Measurements from ENCODE around the gene ECM2. TPM values are rescaled to one million over a fixed set of nuclear protein-coding genes. Genes with fewer than 3 reads are reported as not detected.

The ECM2 gene
- total RNA-seq, 1 experiment from 2014 or later: not detected

GRCh38 chr9:92478783-92479182 lies 57.0 kb downstream of the ECM2 start:
- Histone ChIP-seq H3T11ph (ENCODE audit: low read length) (no peak overlapping the region), H2BK15ac (ENCODE audit: low read depth, low read length) (no peak overlapping the region), H2AFZ (ENCODE audit: low read length) (no peak overlapping the region), H4K20me1 (ENCODE audit: control insufficient read depth, insufficient read depth, insufficient read length) (no peaks in the 10 kb centered on the region), H4K8ac (replicated peaks; ENCODE audit: insufficient read length, low read depth, low read length) (no peak overlapping the region), H3K79me1 (ENCODE audit: insufficient read depth, low read depth, low read length, poor library complexity, severe bottlenecking) (no peaks in the 10 kb centered on the region), H2BK120ac (ENCODE audit: low read depth, low read length, poor library complexity, severe bottlenecking) (no peak overlapping the region), H3K56ac (ENCODE audit: insufficient read length, low read depth, low read length) (no peak overlapping the region), H3K18ac (ENCODE audit: insufficient read length, low read depth, low read length) (no peak overlapping the region), H2BK5ac (ENCODE audit: insufficient read length, low read length) (no peak overlapping the region), H3K23me2 (ENCODE audit: insufficient read length, low read depth, low read length, poor library complexity, severe bottlenecking) (no peaks in the 10 kb centered on the region), H3K27me3 (ENCODE audit: insufficient read depth, low read length) (no peaks in the 10 kb centered on the region), H3K4me1 (ENCODE audit: insufficient read depth, low read length) (no peaks in the 10 kb centered on the region), H3K4ac (ENCODE audit: low read depth, low read length) (no peak overlapping the region), H3K79me2 (ENCODE audit: insufficient read depth, low read length) (no peaks in the 10 kb centered on the region), H2BK12ac (ENCODE audit: insufficient read length, low read depth, low read length) (no peak overlapping the region), H3K23ac (ENCODE audit: insufficient read length, low read depth, low read length) (no peak overlapping the region), H2AK5ac (ENCODE audit: insufficient read length, low read length) (no peak overlapping the region), H3K9me3 (ENCODE audit: control insufficient read depth, low read depth, low read length) (no peaks in the 10 kb centered on the region), H3K9ac (ENCODE audit: extremely low read depth, insufficient read length, low read length) (no peak overlapping the region), H3K27ac (ENCODE audit: insufficient read length, low read depth, low read length) (no peak overlapping the region), H4K91ac (ENCODE audit: insufficient read length, low read depth, low read length) (no peak overlapping the region), H3K4me2 (ENCODE audit: insufficient read depth, insufficient read length, low read length) (no peak overlapping the region), H2BK20ac (ENCODE audit: low read depth, low read length, poor library complexity, severe bottlenecking) (no peak overlapping the region), H3K14ac (ENCODE audit: insufficient read depth, low read length) (no peak overlapping the region; the same call in 1 of the 2 replicates), H4K5ac (ENCODE audit: insufficient read length, low read depth, low read length) (no peak overlapping the region)
- H3K36me3 Mint-ChIP-seq (ENCODE audit: insufficient read depth in 1 of 3, low read depth in 3 of 3): no peaks in the 10 kb centered on the region
- peaks cover 8 to 12% of the 10 kb centered on the region in 2 experiments for H3K4me1 Mint-ChIP-seq
- H3K4me3 Mint-ChIP-seq: no peak overlapping the region
- WGBS (ENCODE audit: extremely low coverage, insufficient read length, low lambda C conversion rate): no CpG with 5 or more reads among the region's 7 CpGs
- no peaks in the 10 kb centered on the region for H3K27me3 Mint-ChIP-seq (ENCODE audit: low read depth)
- H3K27ac Mint-ChIP-seq: no peak overlapping the region
- DNase-seq: no peak
- TF ChIP-seq, protein P1, sequence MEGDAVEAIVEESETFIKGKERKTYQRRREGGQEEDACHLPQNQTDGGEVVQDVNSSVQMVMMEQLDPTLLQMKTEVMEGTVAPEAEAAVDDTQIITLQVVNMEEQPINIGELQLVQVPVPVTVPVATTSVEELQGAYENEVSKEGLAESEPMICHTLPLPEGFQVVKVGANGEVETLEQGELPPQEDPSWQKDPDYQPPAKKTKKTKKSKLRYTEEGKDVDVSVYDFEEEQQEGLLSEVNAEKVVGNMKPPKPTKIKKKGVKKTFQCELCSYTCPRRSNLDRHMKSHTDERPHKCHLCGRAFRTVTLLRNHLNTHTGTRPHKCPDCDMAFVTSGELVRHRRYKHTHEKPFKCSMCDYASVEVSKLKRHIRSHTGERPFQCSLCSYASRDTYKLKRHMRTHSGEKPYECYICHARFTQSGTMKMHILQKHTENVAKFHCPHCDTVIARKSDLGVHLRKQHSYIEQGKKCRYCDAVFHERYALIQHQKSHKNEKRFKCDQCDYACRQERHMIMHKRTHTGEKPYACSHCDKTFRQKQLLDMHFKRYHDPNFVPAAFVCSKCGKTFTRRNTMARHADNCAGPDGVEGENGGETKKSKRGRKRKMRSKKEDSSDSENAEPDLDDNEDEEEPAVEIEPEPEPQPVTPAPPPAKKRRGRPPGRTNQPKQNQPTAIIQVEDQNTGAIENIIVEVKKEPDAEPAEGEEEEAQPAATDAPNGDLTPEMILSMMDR (conservative IDR thresholded peaks at IDR 0.05): no peak
- no peaks in the 10 kb centered on the region for H3K9me3 Mint-ChIP-seq
